H1 (cell line): Measurements from ENCODE around the gene KIF13A. TPM values are rescaled to one million over a fixed set of nuclear protein-coding genes. Genes with fewer than 3 reads are reported as not detected.

ENCODE experiments used
- CBX5 ChIP-seq: fragments of 300-800, 300-1000 bp; sonication (generic); IDR thresholded peaks from 2 replicates; pipeline ENCODE4 v1.7.1; 2016; ENCODE audit warnings: antibody characterized with exemption, low read length, low read depth
- CTBP2 ChIP-seq: IDR thresholded peaks from 2 replicates; pipeline ENCODE4 v1.7.0; 2011; ENCODE audit warnings: borderline replicate concordance, mild to moderate bottlenecking, moderate library complexity, mixed read lengths, low read length; ENCODE audit not compliant: insufficient read depth, insufficient read length
- E2F6 ChIP-seq: IDR thresholded peaks from 2 replicates; pipeline ENCODE4 v1.6.1; 2012; ENCODE audit warnings: inconsistent platforms
- EP300 ChIP-seq, 2 experiments: IDR thresholded peaks; 1 replicate in 1 of 2; 2 replicates in 1 of 2; pipeline ENCODE4 v1.6.1; 2011 to 2012; ENCODE audit warnings: low read depth in 2 of 2, low read length in 2 of 2, mild to moderate bottlenecking in 2 of 2, borderline replicate concordance in 1 of 2, inconsistent platforms in 1 of 2, moderate library complexity in 1 of 2
- RAD21 ChIP-seq, 2 experiments: IDR thresholded peaks in 1 of 2; conservative IDR thresholded peaks in 1 of 2; 2 replicates each; pipeline ENCODE4 v1.6.1; 2011; ENCODE audit warnings: low read depth in 2 of 2, low read length in 2 of 2, improper control_type of control experiment in 1 of 2, inconsistent platforms in 1 of 2, mild to moderate bottlenecking in 1 of 2, moderate library complexity in 1 of 2
- RNF2 ChIP-seq: fragments of 200-900, 300-1000 bp; sonication (generic); IDR thresholded peaks from 2 replicates; pipeline ENCODE4 v1.7.1; 2016; ENCODE audit warnings: borderline replicate concordance, low read depth, mild to moderate bottlenecking, antibody characterized with exemption, low read length; ENCODE audit not compliant: poor library complexity, severe bottlenecking; ENCODE audit errors: missing control alignments
- polyA plus RNA-seq, 7 experiments: library from polyadenylated mRNA; depleted of rRNA in 3 of 7; stranded (reverse) in 5 of 7; unstranded in 2 of 7; fragments of >200 nt in 5 of 7; fragments of 200-250 nt in 2 of 7; gene quantifications; 1 replicate in 5 of 7; 2 replicates in 1 of 7; 4 replicates in 1 of 7; pipeline versions ENCODE4 v1.2.1 to v1.2.3, GENCODE V29; 2011 to 2013; ENCODE audit warnings: missing spikeins in 2 of 7, mixed read lengths in 2 of 7
- total RNA-seq: library from RNA; stranded (reverse); fragmentation: NEBNext Ultra II Directional; extraction: Animal tissue kit (Norgen Biotek cat#: 25700); gene quantifications from 2 replicates; pipeline ENCODE4 v1.2.1, GENCODE V29; 2021

The KIF13A gene
- total and polyA plus RNA-seq, 2 of the 8 experiments (the other 6 are each of a cell fraction or from before 2014, with no cell fraction given) = 14.7 to 40.8 TPM

- TF ChIP-seq RNF2 (no peak), CBX5 (no peak), EP300 (IDR thresholded peaks at IDR 0.05; ENCODE audit: borderline replicate concordance in 1 of 2, low read depth in 2 of 2, low read length in 2 of 2) (no peak), CTBP2 (no peak), E2F6 (no peak), RAD21 (IDR thresholded peaks at IDR 0.05 in 1 of 2, conservative IDR thresholded peaks at IDR 0.05 in 1 of 2; ENCODE audit: low read depth in 2 of 2, low read length in 2 of 2) (no peak)
- TF ChIP-seq, all 59 proteins: peak for 0
Observed at GRCh38 chr6:17853533-17853932, 133.9 kb downstream of the KIF13A start (continued).
